ENCODE results near the gene MIER2. TPM values are rescaled to one million over a fixed set of nuclear protein-coding genes. Genes with fewer than 3 reads are reported as not detected.

The MIER2 gene
- total RNA-seq, 1 donor from 2014 or later, result 5.3 TPM

DNA sequence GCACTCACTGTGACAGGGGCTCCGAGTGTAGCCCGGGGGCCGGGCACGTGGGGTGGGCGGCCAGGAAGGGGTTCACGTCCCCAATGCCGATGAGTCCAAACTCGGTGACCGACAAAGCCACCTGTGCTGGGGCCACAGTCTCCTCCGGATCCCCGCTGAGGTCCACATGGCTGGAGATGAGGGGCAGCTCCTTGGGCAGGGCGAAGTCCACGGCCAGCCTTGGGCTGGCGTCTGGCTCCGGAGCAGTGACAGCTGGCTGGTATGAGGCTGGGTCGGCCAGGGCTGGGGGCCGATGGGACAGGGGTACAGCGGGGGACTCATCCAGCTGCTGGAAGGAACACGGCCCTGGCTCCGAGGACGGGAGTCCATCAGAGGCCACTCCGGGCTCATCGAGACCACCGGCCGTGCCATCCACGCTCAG, 37.5 kb downstream of the MIER2 start:
- DNase-seq, result no peak

DNA sequence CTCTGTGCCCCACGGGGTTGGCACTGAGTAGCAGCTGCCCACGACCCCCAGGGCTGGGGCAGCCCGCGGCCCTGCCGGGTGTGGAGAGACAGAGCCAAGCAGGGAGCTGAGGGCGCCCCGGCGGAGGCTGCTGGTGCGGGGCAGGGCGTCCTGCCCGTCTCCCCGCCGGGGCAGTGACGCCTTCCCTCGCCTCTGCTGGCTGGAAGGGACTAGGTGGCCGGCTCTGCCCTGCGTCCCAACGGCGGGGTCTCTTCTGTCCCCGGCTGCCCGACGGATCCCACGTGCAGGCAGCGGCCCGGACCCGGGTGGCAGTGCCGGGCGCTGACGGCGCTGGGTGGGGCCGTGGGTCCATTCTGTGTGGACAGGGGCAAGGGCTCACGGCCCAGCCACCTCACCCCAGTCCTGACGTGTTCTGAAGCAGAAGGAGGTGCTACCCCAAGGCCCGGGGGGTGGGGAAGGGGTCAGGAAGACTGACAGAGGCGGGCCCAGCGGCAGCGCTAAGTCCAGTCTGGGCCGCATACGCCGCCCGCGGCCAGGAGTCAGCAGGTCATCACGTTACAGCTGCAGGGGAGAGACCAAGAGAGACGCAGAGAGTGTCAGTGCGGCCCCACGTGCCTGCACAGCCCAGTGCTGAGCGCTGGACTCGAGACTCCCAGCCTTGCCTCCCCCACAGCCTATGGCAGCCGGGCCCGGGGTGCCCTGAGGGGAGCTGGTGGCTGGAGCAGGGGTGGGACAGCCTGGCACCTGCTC, 38.3 kb downstream of the MIER2 start:
- DNase-seq, result no peak

DNA sequence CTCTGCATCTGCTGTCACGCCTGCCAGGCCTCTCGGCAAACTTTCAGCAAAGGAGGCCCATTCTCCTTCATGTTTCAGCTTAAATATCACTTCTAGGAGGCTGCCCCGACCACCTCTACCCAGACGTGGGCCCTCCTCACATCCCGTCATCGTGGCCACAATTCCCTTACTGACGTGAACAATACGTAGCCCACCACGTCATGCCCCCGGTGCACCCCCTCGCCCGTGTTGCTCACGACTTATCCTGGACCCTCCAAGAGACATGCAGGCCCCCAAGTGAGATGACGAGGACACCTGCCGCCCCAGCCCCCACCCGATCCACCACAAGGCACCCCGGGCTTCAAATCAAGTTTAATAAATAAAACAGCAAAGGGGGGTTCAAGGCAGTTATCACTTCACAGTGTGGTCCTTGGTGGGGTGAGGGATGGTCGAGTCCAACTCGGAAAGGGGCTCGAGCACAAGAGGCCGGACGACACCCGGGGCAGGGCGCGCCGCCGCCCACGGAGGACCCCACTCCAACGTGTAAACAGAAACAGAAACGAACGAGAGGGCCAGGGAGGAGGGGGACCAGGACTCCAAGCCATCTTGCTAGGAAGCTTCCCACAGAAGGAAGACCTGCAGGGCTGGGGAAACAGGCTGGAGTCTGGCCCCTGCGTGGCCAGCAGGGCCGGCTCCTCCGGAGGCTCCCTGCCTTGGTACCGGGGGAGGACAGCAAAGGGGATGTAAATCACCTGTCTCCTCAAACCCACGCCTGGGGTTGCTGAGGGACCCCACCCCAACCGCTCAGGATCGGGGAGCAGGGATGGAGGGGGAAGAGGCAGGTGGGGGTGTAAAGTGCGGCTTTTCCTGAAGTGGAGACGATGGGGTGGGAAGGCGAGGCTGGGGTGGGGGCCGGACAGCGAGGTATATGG, 39.1 kb downstream of the MIER2 start:
- no peak for DNase-seq

DNA sequence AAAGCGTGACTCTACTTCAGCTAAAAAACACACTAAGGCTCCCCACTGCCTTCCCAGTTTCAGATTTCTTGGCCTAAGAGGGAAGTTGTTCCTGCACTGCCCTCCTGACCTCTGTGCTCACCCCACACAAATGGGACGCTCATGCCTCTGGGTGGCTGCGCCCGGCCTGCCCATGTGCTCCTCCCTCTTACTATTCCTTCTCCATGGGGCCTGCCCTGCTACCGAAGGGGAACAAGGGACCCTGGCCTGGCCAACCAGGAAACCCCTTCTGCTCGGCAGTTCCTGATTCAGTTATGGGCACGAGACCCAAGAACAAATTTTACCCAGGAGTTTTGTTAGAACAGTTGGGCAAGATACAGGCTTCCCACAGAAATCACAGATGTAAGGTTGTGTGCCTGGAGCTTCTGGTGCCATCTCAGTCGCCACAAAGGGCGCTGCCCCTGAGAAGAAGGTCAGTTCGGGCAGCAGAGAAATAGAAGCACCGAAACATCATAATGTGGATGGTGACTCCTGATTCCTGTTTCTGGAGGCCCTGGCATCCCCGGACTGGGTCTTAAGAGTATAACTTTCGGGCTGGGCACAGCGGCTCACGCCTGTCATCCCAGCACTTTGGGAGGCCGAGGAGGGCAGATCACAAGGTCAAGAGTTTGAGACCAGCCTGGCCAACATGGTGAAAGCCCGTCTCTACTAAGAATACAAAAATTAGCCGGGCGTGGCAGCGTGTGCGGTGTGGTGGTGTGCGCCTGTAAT, 47.9 kb downstream of the MIER2 start:
- DNase-seq, result no peak

DNA sequence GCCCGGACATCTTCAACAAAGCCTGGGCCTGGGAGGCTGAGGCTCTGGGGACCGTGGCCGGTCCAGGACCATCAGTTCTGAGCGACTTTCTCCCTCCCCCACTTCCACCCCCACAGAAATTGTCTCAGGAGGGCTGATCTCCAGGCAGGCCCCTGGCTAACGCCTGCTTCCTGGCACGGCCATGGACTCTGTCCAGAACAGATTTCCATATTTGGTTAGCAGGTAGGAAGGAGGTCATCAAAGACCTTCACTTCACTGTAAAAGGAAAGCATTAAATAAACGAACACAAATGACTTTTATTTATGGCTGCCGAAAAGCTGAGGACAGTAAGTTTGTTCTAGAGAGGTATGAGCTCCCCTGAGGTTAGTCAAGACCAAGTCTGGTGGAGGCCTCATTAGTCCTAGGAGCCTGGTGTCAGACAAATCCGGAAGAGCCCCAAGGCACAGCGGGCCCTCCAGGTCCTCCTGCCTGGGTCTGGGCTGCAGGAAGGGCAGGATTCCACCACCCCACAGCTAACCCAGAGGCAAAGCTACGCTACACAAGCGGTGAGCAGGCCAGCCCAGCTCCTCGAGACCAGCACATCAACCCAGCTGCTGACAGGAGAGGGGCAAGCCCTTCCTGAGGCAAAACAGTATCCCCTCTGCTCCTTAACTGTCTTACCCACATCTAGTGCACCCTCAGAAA, 48.8 kb downstream of the MIER2 start:
- DNase-seq, result no peak

DNA sequence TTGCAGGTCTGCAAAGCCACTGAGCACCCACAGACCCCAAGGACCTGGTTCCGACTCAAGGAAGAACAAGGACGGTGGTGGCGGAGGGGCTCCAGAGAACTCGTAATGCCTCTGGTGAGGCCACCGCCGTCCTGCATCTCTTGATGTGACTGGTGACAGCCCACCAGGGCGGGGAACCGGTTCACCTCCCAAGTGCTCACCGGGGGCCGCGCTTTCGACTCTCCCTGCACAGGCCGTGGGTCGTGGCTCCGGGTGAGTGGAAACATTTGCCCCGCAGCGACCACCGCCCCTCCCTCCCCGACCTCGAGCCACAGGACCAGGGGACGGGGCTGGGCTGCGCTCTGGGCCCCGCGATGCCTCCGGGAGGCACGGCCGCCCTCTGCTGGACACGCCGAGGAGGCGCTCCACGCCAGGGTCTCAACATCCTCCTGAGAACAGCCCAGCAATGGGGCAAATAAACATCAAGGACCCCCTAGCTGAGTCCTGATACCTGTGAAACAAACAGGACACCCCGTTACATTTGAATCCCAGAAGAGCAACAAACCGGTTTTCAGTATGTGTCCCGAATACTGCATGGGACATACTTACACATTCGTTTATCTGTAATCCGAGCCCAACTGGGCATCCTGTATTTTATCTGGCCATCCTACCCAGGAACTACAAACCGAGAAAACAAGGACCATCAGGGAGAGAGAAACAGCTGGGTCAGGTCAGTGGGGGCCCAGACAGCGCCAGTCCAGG, 49.5 kb downstream of the MIER2 start:
- DNase-seq, result no peak

DNA sequence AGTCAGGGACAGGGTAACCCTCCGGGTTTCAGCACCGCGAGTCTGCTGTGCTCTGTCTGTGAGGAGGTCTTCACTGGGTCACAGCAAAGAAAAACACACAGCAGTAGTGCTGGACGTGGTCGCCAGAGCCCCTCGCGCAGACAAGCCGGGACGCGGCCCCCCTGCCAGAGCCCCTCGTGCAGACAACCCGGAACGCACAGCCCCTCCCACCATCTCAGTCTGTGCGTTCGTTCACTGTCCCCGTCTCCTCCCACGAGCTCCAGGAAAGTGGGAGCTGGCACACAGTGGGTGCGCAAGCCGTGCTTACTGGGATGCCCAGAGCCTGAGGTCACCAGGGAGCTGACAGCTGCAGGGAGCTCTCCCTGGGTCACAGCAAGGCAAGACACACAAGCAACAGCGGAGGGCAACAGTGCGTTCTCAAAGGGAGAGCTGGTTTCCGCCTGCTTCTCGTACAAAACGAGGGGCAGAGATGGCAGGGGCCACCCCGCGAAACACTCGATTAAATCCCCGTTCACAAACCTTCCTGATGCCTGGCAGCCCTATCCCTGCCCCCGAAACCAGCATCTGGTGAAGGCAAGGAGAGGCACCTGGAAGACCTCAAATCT, 50.2 kb downstream of the MIER2 start:
- no peak for DNase-seq

DNA sequence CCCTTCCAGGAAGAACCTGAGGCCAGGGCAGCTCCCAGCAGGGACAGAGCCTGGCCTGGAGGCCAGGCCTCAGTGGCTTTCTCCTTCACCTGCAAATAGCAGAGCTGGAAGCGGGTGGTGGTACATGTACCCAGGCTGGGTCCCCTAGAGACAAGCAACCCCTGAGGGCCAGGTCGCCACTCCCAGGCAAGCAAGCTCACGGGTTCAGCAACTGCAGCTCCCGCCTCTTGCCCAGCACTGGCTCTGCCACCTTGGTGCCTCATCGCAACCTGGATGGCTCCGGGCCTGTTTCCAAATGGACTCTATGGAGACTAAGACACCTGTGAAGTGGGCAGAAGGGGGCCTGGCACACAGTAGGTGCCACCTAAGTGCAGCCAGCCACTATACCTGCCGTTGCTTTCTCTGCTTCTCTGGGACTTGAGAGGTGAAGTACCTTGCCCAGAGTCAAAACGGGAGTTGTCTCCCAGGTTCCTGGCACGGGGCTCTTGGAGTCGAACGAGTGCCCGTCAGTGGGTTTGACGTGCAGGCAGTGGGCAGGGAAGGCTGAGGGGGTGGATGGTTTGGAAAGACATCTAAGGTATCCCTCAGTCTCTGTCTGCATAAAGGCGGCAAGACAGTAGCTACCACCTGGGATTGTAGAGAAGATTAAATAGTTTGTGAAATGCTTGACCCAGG, 51.0 kb downstream of the MIER2 start:
- DNase-seq, result no peak

DNA sequence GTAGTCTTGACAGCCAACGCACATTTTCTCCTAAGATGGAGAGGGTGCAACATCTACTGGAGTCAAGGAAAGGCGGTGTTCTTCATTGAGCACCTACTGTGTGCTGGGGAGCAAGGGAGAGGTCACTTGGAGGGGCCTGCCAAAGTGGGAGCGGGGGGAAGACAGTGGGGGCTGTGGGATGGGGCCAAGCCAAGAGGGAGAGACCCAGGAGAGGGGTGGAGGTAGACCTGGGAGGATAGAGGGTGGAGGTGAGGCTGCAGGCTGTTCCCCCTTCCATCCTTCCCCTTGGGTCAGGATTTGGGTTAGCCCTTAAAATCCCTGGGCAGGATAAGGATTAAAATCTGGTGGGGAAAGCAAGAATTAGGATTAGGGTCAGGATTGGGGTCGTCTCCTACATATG, 51.6 kb downstream of the MIER2 start:
- DNase-seq, result no peak

DNA sequence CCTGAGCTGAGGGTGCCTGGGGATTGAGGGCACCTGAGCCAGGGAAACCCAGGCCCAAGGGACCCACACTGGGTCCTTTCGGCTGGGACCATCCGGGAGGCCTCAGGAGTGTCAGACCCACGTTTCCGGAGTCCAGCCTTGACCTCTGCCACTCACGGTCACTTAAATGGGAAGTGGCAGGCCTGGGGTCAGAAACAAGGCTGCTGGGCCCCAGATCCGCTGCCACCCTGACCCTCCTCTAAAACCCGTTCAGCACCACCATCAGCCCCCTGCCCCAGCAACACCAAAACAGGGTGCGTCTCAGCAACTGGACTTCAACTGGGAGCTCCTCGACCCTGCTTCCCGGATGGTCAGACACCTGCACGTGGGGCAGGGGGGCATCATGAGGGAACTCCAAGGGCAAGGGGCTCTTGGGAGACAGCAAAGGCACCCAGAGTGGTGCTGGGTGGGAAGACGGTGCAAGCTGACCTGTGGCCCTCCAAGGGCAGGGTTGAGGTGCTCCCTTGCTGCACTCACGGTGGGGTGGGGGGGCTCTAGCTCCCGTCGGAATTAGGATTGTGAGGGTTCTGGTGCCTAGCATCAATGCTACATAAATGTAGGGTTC, 52.2 kb downstream of the MIER2 start:
- no peak for DNase-seq

DNA sequence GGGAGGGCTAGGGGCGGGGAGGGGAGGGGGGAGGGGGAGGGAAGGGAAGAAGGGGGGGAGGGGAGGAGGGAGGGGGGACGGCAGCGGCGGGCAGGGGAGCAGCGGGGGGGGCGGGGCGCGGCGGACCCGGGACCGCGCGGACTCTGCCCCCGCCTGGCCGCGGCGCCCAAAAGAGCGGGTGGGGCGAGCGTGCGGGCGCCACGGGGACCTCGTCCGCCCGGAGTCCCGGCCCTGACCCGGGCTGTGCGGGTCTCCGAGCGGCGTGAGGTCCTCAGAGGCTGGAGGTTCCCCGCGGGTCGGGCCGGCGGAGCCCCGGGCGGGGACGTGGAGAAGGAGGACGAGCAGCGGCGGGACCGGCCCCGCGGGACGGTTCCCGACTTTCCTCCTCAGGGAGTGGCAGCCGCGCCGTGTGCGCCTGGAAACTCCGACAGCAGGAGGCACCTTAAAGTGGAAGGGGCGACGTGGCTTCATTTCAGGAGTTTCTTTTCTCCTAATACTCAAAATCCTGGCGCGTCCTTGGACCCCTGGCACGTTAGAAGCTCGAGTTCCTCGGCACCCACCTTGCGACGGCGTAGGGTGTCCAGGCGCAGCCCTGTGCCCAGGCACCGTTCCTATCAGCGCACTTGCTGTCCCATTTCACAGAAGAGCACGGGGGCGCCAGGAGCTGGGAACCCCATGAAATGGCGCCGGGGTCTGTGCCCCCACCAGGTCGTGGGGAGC, 52.9 kb downstream of the MIER2 start:
- DNase-seq, result no peak

DNA sequence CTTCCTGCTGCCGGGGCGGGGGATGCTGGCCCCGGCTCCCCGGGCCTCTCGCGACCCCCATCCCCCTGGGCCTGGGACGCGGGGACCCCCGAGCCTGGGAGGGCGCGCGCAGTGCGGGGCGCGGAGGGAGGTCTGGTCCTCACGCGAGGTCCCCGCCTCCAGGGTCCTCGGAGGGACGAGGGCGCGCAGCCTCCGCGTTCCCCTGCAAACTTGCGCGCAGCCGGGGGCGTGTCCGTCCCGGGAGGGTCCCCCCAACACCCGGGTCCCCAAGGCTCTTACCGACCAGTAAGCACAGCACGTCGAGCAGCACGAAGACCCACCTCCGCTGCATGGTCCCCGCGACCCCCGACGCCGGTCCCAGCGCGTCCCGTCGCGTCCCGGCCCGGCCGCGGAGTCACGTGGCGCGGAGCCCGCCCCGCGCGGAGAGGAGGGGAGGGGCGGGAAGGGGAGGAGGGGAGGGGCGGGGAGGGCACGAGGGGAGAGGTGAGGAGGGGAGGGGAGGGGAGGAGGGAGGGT, 53.5 kb downstream of the MIER2 start, which contains the start of gene PLPP2:
Gene PLPP2, minus strand, starts transcription at position 398 of the 516 bp plus-strand sequence. Its CDS starts 67 bp downstream, at position 331.
- DNase-seq, result no peak

DNA sequence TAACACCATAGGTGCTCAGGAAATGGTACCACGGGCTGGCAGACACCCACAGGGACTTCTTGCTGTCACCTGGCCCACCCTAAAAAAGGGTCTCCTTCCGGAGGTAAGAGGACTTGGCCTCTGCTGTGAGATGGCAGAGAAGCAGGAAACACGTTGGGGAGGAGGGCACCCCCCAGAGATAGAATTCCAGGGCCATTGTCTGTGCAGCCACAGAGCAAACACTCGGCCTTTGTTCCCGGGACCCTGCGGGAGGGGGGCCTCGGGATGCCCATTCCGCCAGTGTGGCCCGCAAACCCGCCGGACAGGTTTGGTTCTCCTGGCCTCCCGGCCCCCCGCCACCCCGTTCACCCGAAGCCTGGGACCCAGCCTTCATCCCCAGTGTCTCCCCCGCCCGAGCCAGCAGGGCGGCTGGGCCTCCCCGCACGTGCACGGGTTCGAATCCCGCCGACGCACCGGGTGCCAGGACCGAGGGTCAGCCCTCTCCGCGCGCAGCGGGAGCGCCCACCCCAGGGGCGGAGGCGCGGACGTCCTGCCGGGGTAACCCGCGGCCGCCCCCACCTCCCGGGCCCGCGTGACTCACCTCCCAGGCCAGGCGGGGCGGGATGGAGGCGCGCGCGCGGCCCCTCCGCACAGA, 54.1 kb downstream of the MIER2 start:
- peak; percentile 37 for DNase-seq

DNA sequence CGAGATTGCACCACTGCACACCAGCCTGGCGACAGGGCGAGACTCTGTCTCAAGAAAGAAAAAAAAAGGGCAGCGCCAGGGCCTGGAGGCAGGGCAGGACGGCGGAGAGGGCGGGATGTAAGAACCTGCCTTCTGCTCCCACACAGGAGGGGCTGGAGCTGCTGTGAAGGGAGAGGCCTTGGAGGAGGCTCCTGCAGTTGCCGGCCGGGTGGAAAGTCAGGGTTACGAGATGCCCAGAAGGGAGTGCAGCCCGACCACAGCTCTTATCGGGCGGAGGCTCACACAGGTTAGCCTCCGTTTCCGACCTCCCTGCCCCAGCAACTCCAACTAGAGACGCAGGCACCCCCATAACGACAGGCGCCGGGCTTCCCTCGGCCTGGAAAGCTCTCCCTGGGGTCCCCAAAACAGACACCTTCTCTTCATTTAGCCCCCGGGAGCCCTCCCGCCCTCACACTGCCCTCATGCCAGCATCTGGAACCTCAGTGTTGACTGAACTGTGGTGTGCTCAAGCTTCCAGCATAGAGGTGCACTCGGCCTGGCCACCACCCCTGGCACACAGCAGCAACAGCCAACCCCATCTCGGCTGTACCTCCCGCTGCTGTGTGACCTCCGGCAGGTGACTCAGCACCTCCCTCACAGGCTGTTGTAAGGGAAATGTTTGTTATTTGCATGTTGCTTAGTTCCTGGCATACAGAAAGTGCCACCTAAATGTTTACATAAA, 54.8 kb downstream of the MIER2 start:
- DNase-seq, result no peak

DNA sequence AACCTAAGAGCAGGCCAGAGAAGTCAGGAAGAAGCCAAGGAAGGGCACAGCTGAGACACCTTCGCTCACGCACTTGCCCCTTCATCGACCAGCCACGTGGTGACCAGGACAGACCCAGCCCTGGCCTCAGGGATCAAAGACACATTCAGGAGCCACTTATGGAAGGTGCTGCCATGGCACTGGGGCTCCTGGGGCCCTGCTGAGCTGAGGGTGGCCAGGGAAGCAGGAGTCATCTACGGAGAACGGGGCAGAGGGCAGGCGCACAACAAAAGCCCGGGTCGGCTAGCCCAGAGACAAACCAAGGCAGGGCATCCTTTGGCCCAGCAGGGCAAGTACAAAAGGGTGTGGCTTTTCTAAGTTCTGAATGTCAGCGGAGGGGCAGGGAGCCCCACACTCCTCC, 55.7 kb downstream of the MIER2 start:
- no peak for DNase-seq

DNA sequence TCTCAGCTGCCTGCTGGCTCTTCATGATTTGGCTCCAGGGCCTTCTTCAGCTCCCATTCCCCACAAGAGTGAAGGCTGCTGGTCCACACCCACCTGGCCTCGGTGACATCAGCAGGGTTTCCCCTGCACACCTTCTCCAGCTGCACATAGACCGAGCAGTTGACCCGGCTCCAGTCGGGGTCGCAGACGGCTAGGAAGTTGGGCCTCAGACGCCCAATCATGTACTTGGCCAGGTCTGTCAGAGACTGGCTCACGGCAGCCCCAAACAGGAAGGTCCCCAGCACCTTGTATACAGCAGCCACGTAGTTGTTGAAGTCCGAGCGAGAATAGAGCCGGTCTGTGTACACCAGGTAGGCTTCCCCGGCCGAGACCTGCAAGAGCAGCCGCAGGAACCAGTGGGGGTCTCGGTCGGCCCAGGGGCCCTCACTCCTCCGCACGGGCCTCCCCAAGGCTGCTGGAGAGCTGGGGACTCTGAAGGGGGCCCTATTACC, 57.2 kb downstream of the MIER2 start:
- no peak for DNase-seq

DNA sequence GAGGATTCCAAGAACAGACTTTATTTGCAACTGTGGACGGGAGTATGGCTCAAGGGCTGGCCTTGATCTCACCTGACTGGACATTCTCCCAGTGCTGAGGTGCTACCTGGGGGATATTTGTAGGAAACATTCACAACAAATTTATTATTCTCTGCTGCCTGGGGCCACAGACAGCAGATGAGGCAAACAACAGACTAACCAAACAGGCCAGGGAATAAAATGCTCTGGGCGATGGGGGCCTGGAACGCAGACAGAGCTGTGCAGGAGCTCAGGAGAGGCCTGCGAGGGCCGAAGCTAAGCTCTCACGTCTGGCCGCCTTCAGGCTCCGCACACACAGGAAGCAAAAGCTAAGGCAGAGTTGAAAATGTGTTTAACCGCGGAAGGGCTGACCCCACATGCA, 61.2 kb downstream of the MIER2 start:
- DNase-seq, result no peak

DNA sequence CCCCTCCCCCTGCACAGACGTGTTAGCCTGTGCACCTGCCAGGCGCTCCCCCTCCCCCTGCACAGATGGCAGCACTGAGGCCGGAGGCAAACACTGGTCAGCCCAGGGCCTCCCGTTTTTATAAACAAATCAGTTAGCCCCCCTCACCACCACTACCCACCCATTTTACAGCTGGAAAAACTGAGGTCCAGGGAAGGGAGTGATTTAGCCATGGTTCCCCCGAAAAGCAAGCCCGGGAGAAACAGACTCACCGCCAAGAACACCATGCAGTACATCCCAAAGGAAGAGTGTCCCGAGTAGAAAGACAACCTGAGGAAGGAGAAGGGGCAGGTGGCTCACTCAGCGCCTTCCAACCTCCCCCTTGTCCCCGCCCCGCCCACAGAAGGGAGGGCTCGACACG, 62.1 kb downstream of the MIER2 start:
- DNase-seq, result no peak

Measured in occipital lobe (tissue), 2 donors.